ENCODE measurements around the gene FNBP1L.
"Not testable (repeated sequence)": the region's sequence is repeated elsewhere in the genome, so short reads cannot be mapped to it uniquely, and the experiment has no call there.

The FNBP1L gene

DNA sequence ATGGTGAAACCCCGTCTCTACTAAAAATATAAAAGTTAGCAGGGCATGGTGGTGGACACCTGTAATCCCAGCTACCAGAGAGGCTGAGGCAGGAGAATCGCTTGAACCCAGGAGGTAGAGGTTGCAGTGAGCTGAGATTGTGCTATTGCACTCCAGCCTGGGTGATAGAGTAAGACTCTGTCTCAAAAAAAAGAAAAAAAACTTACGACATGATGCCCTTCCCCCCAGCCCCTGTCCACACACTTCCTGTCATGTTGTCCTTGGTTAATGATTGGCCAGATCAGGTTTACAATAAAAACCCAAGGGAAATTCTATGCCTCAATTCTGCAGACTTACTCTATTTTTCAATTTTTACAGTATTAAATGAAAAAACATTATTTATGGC is 143.4 kb downstream of the FNBP1L start:
- DNase-seq (ENCODE audit: low read depth in 3 of 3, low spot score in 1 of 3): not testable (repeated sequence)

DNA sequence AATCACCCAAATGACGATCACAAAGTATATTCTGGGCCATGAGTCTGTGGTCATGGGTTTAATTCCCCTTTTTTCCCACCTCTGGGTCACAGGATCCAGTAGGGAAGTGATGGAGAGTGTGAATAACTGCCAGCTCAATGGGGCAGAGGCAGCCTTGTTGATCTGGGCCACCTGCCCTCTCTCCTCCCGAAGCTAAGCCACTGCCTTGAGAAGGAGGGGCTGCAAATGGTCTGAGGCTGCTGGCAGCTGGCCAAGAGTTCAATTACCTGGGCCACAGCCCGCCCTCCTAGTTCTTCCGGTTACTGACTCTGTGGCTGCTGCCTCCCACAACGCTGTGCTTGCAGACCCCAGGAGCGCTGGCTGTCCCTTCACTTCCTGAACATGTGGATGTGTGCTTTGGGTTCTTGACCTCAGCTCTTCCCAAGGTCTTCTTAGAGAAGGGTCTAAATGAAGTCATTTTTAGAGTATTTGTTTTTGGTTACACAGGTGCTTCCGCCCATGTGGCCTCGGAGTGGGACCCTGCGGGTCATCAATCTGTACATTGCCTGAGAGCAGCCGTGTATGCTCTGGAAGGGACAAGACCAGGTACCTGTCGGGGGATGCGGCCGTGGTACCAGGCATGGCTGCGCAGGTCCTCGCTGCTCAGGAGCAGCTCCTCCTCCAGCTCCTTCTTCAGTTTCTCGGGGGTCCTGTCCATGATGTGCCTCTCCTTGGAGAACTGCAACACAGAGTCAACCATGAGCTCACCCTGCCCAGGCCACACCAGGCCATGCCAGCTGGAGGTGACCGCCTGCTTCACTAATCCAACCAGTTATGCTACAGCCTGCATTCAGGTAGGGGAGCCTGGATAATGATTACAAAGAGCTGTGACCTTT is 144.0 kb downstream of the FNBP1L start:
- DNase-seq (ENCODE audit: low read depth in 3 of 3, low spot score in 1 of 3): no peak

DNA sequence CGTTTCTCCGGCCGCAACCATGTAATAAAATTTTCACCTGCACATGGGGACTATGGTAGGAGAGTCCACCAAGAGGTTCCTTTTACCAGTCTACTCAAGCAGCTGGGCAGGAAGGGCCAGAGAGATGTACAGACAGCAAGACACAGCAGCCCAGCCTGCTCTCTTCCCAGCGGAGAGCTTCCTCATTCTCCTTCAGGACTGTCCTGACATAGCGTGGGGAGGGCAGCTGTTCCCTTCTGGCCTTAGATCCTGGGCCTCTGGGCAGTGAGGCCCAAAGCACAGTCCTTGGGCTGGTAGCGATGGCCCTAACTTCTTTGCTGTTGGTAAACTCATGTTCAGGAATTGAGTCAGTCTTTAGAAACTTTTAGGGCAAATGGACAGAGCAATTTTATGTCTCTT is 144.6 kb downstream of the FNBP1L start:
- DNase-seq (ENCODE audit: low read depth in 3 of 3, low spot score in 1 of 3): no peak

DNA sequence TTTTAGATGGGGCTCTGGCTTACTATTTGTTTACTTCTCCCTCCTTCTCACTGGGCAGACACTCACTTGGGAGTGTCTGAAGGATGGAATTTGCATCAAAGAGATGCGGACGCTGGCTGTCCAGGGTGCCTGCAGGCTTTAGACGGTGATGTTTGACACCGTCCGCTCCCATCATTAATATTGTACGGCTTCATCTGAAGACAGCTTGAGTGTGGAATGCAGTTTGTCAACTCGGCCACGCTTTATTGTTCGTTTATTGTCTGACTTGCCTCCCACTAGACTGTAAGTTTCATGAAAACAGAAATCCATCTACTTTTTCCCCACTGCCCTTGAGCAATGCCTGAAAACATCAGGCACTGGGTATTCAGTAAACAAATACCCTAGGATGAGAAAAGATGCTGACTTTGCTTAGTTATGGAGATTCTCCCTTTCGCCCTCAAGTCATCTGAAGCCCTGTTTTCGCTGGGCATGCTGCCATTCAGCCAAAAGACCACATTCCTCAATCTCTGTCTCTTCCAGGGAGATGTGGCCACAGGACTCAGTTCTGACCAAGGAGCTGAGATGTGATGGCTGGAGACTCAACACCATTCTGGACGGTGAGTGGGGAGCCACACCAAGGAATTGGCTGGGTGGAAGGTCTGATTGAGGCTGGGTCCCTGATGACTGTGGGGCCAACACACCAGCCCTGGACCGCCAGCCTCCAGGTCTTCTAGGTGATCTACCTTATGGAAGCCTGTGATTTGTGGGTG is 146.1 kb downstream of the FNBP1L start:
- no peak for DNase-seq (ENCODE audit: low read depth in 3 of 3, low spot score in 1 of 3)

DNA sequence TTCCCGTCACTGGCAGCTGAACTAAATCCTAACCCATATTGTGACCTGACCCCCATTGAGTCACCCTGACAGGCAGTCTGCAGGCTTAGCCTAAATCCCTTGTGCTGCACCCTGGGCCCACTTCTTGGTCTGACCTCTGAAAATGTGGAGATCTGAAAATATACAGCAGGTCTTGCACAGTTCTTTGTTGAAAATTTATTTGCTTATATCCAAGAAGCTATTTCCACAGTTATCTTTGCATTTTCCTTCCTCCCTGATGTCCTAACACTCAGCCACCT is 146.6 kb downstream of the FNBP1L start:
- no peak for DNase-seq (ENCODE audit: low read depth in 3 of 3, low spot score in 1 of 3)

DNA sequence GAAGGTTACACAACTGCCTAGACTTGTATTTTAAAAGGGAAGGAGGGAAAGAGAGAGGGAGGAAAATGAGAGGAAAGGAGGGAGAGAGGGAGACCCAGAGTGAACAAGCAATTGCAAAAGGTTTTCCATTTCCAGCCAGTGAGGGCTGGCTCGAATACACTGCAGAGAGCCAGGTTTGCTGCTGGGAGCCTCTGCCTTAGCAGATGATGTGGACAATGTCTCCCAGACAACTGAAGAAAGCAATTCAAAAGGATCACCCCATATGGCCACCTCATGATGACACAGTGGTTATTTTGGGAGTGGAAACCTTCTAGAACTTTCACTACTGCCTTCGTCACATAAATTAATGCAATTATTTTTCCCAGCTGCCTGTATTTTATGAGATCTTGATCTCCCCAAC is 147.3 kb downstream of the FNBP1L start:
- DNase-seq (ENCODE audit: low read depth in 3 of 3, low spot score in 1 of 3): no peak

DNA sequence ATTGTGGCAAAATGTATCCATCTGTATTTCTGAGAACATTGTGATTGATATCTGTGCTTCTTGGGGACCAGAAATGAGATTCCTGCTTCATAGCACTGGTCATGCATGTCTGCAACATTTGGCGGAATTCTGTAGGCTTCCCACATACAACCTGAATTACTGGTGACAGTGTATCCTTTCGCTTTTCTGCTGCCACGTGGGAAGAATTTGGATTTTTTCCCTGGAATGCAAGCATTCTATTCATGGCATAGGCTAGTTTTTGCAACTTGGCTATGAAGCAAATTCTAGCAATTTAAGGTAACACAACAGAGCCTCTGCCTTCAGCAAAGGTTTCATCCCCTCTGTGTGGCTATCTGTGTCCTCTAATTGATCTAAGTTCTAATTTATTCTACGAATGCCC is 147.8 kb downstream of the FNBP1L start:
- DNase-seq (ENCODE audit: low read depth in 3 of 3, low spot score in 1 of 3): no peak

DNA sequence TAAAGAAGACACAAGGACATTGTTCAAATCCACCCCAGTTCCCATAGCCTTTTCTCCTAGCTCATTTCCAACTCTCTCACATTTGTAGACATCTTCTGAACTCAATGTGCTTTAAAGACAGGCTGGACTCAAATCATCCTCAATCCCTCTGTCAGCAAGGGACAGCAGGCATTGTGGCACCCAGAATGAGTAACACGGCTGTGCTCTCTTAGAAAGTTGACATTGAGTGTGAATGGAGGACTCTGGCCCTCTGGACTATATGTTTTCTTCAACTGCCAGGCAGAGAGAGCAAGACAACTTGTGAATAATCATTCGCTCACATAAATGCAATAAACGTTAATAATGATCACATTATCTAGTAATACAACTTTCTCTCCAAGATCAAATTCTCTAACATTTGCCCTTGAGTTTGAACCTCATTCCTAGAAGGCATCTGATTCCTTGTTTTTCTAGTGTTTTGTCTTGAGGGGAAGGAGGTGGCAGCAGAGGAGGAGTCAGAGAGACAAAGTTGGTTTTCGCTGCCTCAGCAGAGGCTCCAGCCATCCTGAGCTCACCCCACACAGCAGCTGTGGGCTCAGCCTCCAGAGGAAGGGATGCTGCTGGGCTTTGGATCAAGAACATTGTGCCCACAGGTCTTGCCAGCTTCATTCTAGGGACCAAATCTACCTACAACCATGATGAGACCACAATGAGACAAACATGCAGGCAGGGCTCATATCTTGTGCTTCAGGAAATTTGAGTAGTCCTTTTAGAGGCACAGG is 148.6 kb downstream of the FNBP1L start:
- no peak for DNase-seq (ENCODE audit: low read depth in 3 of 3, low spot score in 1 of 3)

DNA sequence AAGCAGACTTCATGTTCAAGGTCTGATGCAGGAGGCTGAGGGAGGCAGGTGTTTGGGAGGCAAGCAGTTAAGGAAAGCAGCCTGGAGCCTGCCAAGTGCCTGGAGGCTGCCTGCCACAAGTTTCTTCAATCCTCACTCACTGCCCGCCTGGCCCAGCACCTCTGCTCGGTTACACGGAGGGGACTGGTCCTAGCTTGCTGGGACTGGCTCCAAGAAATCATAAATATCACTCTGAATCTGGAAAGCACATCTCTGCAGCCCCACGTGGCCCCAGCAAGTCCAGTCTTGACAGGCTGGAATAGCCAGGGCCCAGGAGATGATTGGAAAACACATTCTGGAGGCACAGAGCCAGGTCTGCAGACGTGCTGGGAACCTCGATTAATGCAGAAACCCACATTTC is 149.8 kb downstream of the FNBP1L start:
- no peak for DNase-seq (ENCODE audit: low read depth in 3 of 3, low spot score in 1 of 3)

DNA sequence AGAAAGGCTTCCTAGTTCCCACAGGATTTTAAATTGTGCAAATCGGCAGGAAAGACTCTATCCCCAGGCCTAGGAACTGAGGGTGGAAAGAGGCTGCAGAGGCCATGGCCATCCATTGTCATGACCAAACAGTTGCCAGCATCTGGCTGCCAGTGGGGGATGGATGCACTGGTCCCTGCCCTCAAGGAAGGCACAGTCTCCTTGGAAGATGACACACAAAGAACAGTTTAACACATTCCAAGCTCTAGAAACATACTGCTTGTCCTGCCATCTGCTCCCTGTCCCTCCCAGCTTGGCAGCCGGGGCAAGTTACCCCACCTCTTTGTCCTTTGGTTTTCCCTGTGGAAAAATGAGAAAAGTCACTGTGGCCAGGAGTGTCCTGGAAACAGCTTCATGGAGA is 150.5 kb downstream of the FNBP1L start:
- no peak for DNase-seq (ENCODE audit: low read depth in 3 of 3, low spot score in 1 of 3)

DNA sequence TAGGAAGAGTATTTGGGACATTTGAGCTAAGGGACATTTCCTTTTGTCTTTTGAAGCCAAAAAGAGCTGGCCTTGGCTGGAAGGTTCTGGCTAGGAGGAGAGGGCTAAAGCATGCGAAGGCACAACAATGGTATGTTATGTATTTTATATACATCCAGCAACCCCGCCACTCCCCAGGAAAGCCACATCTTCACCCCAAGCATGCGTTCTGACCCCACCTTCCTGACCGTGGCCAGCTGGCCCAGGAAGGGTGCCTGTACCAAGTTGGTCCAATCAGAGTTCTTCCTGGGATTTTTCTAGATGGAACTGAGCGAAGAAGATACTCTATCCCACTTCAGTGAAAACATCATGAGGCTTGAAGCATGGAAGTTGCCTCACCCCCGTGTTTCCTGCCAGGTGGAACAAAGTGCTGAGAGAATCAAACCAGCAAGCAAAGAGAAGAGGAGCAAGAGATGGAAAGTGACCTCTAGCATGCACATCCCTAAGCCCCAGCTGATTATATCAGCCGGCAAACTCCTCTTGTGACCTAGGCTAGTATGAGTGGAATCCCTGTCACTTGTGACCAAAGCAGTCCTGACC is 151.0 kb downstream of the FNBP1L start:
- no peak for DNase-seq (ENCODE audit: low read depth in 3 of 3, low spot score in 1 of 3)

DNA sequence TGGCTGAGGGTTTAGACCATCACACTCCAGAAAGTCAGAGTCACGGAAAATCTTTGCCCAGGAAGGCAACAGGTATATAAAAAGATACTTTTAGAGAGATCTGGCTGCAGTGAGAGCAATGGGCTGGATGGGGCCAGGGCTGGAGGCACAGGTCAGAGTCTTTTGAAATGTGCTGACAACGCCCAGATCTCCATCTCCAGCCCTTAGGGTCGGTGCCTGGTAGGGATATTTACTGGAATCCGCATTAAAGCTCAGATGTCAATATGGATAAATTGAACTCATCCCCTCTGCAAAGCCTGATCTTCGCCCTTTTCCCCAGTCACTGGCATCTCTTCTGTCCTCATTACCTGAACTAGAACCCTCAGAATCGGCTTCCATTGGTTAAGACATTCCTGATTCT is 151.6 kb downstream of the FNBP1L start:
- no peak for DNase-seq (ENCODE audit: low read depth in 3 of 3, low spot score in 1 of 3)

DNA sequence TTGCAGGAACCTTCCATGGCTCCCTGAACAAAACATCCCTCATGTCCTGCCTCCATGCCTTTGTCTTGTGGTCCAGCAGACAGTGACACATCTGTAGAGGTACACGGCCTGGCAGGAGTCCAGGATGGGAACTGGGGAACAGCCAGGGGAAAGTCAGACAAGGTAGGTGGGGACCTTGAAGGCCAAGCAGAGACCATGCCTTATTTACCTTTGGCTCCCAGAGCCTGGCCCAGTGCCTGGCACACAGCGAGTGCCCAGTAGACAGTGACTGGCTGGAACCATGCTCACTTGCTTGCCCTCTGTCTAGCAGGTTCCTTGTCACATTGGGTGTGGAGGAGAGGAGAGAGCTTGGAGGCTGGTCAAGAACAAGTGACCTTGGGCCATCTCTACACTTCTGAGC is 152.7 kb downstream of the FNBP1L start:
- no peak for DNase-seq (ENCODE audit: low read depth in 3 of 3, low spot score in 1 of 3)

DNA sequence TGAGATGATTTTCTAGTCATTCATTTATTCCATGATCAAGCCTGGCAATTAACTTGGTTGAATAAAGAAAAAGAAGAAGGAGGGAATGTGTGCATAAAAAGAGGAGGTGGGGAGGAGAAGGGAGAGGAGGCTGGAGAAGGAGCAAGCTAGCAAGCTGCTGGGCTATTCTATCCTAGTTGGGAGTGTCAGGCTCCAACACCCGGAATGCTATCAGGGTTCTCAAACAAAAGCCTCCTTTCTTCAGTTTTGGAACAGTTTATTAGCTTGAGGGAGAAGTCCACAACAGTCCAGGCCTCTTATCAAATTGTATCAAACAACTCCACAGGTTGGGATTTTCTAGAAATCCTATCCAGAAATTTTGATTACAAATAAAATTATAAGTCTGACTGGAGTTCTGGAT is 153.8 kb downstream of the FNBP1L start:
- no peak for DNase-seq (ENCODE audit: low read depth in 3 of 3, low spot score in 1 of 3)

DNA sequence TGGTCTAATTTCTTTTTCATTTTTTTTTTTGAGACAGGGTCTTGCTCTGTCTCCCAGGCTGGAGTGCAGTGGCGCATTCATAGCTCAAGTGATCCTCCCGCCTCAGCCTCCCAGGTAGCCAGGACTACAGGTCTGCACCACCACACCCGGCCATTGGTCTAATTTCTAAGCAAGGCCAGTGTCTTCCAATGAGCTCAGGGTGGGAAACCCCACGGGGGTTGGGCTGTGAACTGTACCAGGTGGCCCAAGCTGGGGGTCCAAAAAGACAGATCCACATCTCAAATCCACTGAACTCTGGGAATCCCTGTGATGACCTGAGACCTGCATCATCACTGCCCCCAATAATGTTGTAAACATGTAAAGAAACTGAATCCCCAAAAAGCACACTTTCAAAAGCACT is 154.2 kb downstream of the FNBP1L start:
- DNase-seq (ENCODE audit: low read depth in 3 of 3, low spot score in 1 of 3): no peak

DNA sequence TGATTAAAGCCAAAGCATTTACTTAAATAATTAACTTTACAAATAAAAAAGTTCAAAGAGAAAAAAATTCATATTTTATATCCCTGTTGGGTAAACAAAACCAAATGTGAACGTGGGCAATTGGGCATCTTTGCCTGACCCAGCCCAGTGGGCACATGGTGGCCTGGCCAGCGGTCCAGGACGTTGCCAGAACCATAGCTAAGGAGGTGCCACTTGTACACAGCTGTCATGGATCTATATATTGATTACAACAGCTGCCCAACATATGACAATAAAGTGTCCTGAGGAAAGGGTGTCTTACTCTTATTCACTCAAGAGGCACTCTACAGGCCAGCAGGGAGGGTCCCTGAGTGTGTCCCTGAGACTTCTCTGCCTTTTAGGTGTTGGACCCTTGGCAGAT is 155.2 kb downstream of the FNBP1L start:
- DNase-seq (ENCODE audit: low read depth in 3 of 3, low spot score in 1 of 3): no peak

DNA sequence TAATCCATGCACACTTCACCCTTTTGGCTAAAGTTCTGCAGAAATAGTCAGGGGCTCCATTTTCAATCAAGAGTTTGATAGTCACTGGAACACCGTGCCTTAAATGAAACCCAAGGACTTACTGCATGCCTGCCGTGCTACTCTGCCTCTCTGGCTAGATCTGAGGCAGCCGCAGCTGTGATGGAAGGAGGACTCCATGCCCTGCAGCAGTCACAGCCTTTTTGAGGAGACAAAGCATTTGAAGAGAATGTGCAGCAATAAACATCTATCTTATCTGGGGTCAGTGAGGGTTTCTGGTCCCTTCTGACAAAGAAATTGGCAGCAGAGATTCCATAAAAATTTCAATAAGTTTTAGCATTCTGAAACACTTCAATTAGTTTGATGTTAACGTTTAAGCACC is 155.7 kb downstream of the FNBP1L start:
- no peak for DNase-seq (ENCODE audit: low read depth in 3 of 3, low spot score in 1 of 3)

All from stimulated activated CD4-positive, alpha-beta T cell treated with anti-CD3 and anti-CD28 coated beads, TNF-alpha, amount 100 ng/mL, for 1 hour (primary cell).